GM12878 (cell line): Measurements from ENCODE around the gene RMND5A. TPM values are rescaled to one million over a fixed set of nuclear protein-coding genes. Genes with fewer than 3 reads are reported as not detected.

Experiments used
- ATAC-seq: fragments of 200-7000 bp; cut with Tn5 transposase; 3 replicates; pipeline ENCODE4 v1.9.1; 2020; ENCODE audit warnings: mild to moderate bottlenecking, moderate library complexity
- BruUV-seq: library from RNA; stranded (reverse); fragments of 400-500 nt; replicated peaks from 2 replicates; lab custom pipeline; 2021; lab: Mats Ljungman, UMichigan
- CTCF ChIA-PET: fragments of 300-600 bp; sonication (Branson Sonifier 250); formaldehyde crosslinking; extraction: SDS; loops from one replicate; lab custom pipeline; 2021; ENCODE audit warnings: inconsistent platforms; lab: Yijun Ruan, JAX
- POLR2A ChIA-PET: fragments of 350-600 bp; formaldehyde crosslinking; extraction: SDS; loops from one replicate; lab custom pipeline; 2021; ENCODE audit warnings: inconsistent platforms; lab: Charles Lee
- RAD21 ChIA-PET: fragments of 300-600 bp; sonication (Branson Sonifier 250); formaldehyde crosslinking; loops from one replicate; lab custom pipeline; 2023; ENCODE audit warnings: antibody characterized with exemption; ENCODE audit not compliant: unreplicated experiment; lab: Charles Lee
- SMC1A ChIA-PET: fragments of 300-600 bp; sonication (Branson Sonifier 250); formaldehyde crosslinking; loops from one replicate; lab custom pipeline; 2023; ENCODE audit not compliant: unreplicated experiment, uncharacterized antibody; lab: Charles Lee
- DNase-seq: peaks from one replicate; pipeline ENCODE4 v3.0.0-alpha.2; 2011; ENCODE audit warnings: low read depth, low spot score
- FAIRE-seq: peaks from 3 replicates; lab custom pipeline; 2011; peaks lifted over from hg19 to GRCh38; lab: Jason Lieb, UNC
- H2AFZ ChIP-seq: 2 replicates; pipeline ENCODE4 v1.6.0; 2011; ENCODE audit warnings: low read depth, low read length, control low read depth; ENCODE audit not compliant: control insufficient read depth
- H3K27ac ChIP-seq: 2 replicates; pipeline ENCODE4 v1.5.1; 2011; ENCODE audit warnings: control low read depth; ENCODE audit not compliant: control insufficient read depth, insufficient read depth
- H3K27me3 ChIP-seq, 2 experiments: replicated peaks in 1 of 2; 2 replicates each; pipeline versions ENCODE4 v1.6.0 to v1.6.1; 2011; ENCODE audit warnings: low read length in 1 of 2; ENCODE audit not compliant: control insufficient read depth in 2 of 2, insufficient read depth in 2 of 2
- H3K36me3 ChIP-seq, 2 experiments: 2 replicates each; pipeline ENCODE4 v1.5.1; 2011; ENCODE audit warnings: low read length in 1 of 2; ENCODE audit not compliant: control insufficient read depth in 2 of 2, insufficient read depth in 2 of 2
- H3K4me1 ChIP-seq: 2 replicates; pipeline ENCODE4 v1.6.1; 2011; ENCODE audit warnings: mild to moderate bottlenecking, low read length, moderate library complexity, mixed read lengths; ENCODE audit not compliant: control insufficient read depth, insufficient read depth
- H3K4me2 ChIP-seq: 2 replicates; pipeline ENCODE4 v1.6.0; 2011; ENCODE audit warnings: control low read depth; ENCODE audit not compliant: control insufficient read depth, insufficient read depth
- H3K4me3 ChIP-seq: fragments of 200-600 bp; sonication (generic); 2 replicates; pipeline ENCODE4 v1.5.1; 2016
- H3K79me2 ChIP-seq: 2 replicates; pipeline ENCODE4 v1.6.0; 2011; ENCODE audit warnings: low read length; ENCODE audit not compliant: control insufficient read depth, insufficient read depth
- H3K9ac ChIP-seq: 2 replicates; pipeline ENCODE4 v1.8.0; 2011; ENCODE audit warnings: low read length, control low read depth, mixed read lengths; ENCODE audit not compliant: control insufficient read depth, insufficient read depth
- H3K9me3 ChIP-seq: replicated peaks from 3 replicates; pipeline ENCODE4 v1.5.1; 2011; ENCODE audit warnings: mild to moderate bottlenecking, low read length; ENCODE audit not compliant: control insufficient read depth, insufficient read depth
- H4K20me1 ChIP-seq: 2 replicates; pipeline ENCODE4 v1.6.0; 2011; ENCODE audit not compliant: control insufficient read depth, insufficient read depth
- BHLHE40 ChIP-seq, 2 experiments: fragments of 450-650 bp in 1 of 2; IDR thresholded peaks; 2 replicates each; pipeline ENCODE4 v1.6.1; 2011 to 2017; ENCODE audit warnings: low read depth in 2 of 2, borderline replicate concordance in 1 of 2, improper control_type of control experiment in 1 of 2, low read length in 1 of 2, mild to moderate bottlenecking in 1 of 2
- BRCA1 ChIP-seq: IDR thresholded peaks from 2 replicates; pipeline ENCODE4 v1.6.1; 2011; ENCODE audit warnings: low read depth, low read length, improper control_type of control experiment
- CBFB ChIP-seq: IDR thresholded peaks from 2 replicates; pipeline ENCODE4 v1.6.1; 2016; ENCODE audit warnings: antibody characterized with exemption, low read depth
- EGR1 ChIP-seq, 2 experiments: IDR thresholded peaks; 1 replicate in 1 of 2; 2 replicates in 1 of 2; pipeline ENCODE4 v1.6.1; 2011 to 2012; ENCODE audit warnings: low read depth in 2 of 2, low read length in 2 of 2, borderline replicate concordance in 1 of 2, mild to moderate bottlenecking in 1 of 2, moderate library complexity in 1 of 2
- MTA3 ChIP-seq: IDR thresholded peaks from 2 replicates; pipeline ENCODE4 v1.6.1; 2012; ENCODE audit warnings: low read length, inconsistent platforms, borderline replicate concordance
- POLR2AphosphoS5 ChIP-seq: IDR thresholded peaks from 2 replicates; pipeline ENCODE4 v1.6.1; 2011; ENCODE audit warnings: mild to moderate bottlenecking, low read length, inconsistent platforms
- RUNX3 ChIP-seq: IDR thresholded peaks from 2 replicates; pipeline ENCODE4 v1.6.1; 2012; ENCODE audit warnings: low read length, inconsistent platforms
- SUPT20H ChIP-seq: IDR thresholded peaks from 2 replicates; pipeline ENCODE4 v1.6.1; 2011; ENCODE audit warnings: low read depth, mild to moderate bottlenecking, low read length, moderate library complexity, borderline replicate concordance; ENCODE audit not compliant: control insufficient read depth
- ZBTB40 ChIP-seq: fragments of 450-650 bp; IDR thresholded peaks from 2 replicates; pipeline ENCODE4 v1.6.1; 2016; ENCODE audit warnings: mild to moderate bottlenecking, moderate library complexity, borderline replicate concordance
- WGBS: methylation state at CpG from one replicate; pipeline ENCODE4 v1.1.6; 2016; ENCODE audit warnings: low lambda C conversion rate; ENCODE audit not compliant: insufficient replicate concordance, insufficient coverage; ENCODE audit errors: missing lambda C conversion rate; 5-methylcytosine and 5-hydroxymethylcytosine counted together
- in situ Hi-C: fragments of 300-500 bp; cut with MboI; formaldehyde crosslinking; loops from 9 replicates; pipeline ENCODE4 v1.14.3; 2018; ENCODE audit warnings: mixed read lengths
- intact Hi-C: fragments of 100-400 bp; cut with micrococcal nuclease; formaldehyde crosslinking; loops from one replicate; pipeline ENCODE4 v1.14.2; 2022; ENCODE audit not compliant: unreplicated experiment
- polyA plus RNA-seq, 11 experiments: library from polyadenylated mRNA; depleted of rRNA in 4 of 11; unstranded in 6 of 11; stranded (reverse) in 5 of 11; fragments of >200 nt; fragmentation: Nextera tagmentation in 4 of 11; fragmentation: Illumina TruSeq in 1 of 11; extraction: Ambion mirVana in 4 of 11; extraction: Trizol in 1 of 11; gene quantifications; 1 replicate in 1 of 11; 2 replicates in 10 of 11; pipeline versions ENCODE4 v1.2.1 to v1.2.3, GENCODE V29; 2011 to 2016; ENCODE audit warnings: inconsistent platforms in 2 of 11, missing spikeins in 2 of 11, low read depth in 1 of 11
- total RNA-seq, 4 experiments: library from RNA; depleted of rRNA in 3 of 4; stranded (reverse); fragments of >200 nt in 3 of 4; fragmentation: Illumina TruSeq in 1 of 4; extraction: Trizol in 1 of 4; gene quantifications; 2 replicates each; pipeline versions ENCODE4 v1.2.1 to v1.2.3, GENCODE V29; 2013 to 2021
- TF ChIP-seq, protein P1 (sequence below): fragments of 150-350 bp; IDR thresholded peaks from 2 replicates; pipeline ENCODE4 v1.6.1; 2014; ENCODE audit warnings: mild to moderate bottlenecking, low read depth, low read length
- TF ChIP-seq, protein P2 (sequence below): fragments of 450-650 bp; IDR thresholded peaks from 2 replicates; pipeline ENCODE4 v1.6.1; 2016; ENCODE audit warnings: mild to moderate bottlenecking

RMND5A gene
- total and polyA plus RNA-seq, 10 of the 15 experiments (the other 5 are each of a cell fraction or from before 2014, with no cell fraction given), result 8.3 to 33.6 (median 23.2) TPM

- TF ChIP-seq ZBTB40, result no peak
These were observed 68.1 kb downstream of the RMND5A start (continued) for GRCh38 chr2:86788165-86788564.

GRCh38 chr2:86788881-86789686 is 69.0 kb downstream of the RMND5A start:
- POLR2A ChIA-PET, result no interaction called here
- RAD21 ChIA-PET, result no interaction called here
- 64% methylated on average over 61 of the region's 64 CpGs for WGBS
- no peak overlapping the region for H3K4me3 ChIP-seq
- H3K9ac ChIP-seq, result no peak overlapping the region
- CTCF ChIA-PET, result no interaction called here
- peaks cover 9 to 21% of the 10 kb centered on the region in 2 experiments for H3K27me3 ChIP-seq
- TF ChIP-seq MTA3 (no peak), CBFB (no peak), EGR1 (IDR thresholded peaks at IDR 0.05; ENCODE audit: borderline replicate concordance in 1 of 2, low read depth in 2 of 2, low read length in 2 of 2) (no peak), RUNX3 (no peak), BRCA1 (no peak), BHLHE40 (IDR thresholded peaks at IDR 0.05; ENCODE audit: borderline replicate concordance in 1 of 2, low read depth in 2 of 2, low read length in 1 of 2) (no peak), POLR2AphosphoS5 (no peak), SUPT20H (no peak)
- TF ChIP-seq, protein P1, sequence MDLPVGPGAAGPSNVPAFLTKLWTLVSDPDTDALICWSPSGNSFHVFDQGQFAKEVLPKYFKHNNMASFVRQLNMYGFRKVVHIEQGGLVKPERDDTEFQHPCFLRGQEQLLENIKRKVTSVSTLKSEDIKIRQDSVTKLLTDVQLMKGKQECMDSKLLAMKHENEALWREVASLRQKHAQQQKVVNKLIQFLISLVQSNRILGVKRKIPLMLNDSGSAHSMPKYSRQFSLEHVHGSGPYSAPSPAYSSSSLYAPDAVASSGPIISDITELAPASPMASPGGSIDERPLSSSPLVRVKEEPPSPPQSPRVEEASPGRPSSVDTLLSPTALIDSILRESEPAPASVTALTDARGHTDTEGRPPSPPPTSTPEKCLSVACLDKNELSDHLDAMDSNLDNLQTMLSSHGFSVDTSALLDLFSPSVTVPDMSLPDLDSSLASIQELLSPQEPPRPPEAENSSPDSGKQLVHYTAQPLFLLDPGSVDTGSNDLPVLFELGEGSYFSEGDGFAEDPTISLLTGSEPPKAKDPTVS, result no peak
- TF ChIP-seq, protein P2, sequence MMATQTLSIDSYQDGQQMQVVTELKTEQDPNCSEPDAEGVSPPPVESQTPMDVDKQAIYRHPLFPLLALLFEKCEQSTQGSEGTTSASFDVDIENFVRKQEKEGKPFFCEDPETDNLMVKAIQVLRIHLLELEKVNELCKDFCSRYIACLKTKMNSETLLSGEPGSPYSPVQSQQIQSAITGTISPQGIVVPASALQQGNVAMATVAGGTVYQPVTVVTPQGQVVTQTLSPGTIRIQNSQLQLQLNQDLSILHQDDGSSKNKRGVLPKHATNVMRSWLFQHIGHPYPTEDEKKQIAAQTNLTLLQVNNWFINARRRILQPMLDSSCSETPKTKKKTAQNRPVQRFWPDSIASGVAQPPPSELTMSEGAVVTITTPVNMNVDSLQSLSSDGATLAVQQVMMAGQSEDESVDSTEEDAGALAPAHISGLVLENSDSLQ, result no peak
- TF ChIP-seq, all 136 proteins: peak for 0
- in situ Hi-C loops, result no loop called here
- Histone ChIP-seq H4K20me1 (no peaks in the 10 kb centered on the region), H3K36me3 (no peaks in the 10 kb centered on the region), H3K79me2 (no peaks in the 10 kb centered on the region), H3K4me2 (no peak overlapping the region), H3K27ac (no peak overlapping the region), H3K9me3 (no peaks in the 10 kb centered on the region; the same call in 2 of the 3 replicates), H3K4me1 (peaks cover 4% of the 10 kb centered on the region; the same call in 1 of the 2 replicates), H2AFZ (no peak overlapping the region)
- no TSS peak for BruUV-seq
- ATAC-seq, result no peak
- DNase-seq, result no peak
- SMC1A ChIA-PET, result no interaction called here
- FAIRE-seq, result no peak
- intact Hi-C loops, result no loop called here
